AG09309 (cell line): Measurements from ENCODE around the gene CCL11.
"Not testable (repeated sequence)": the region's sequence is repeated elsewhere in the genome, so short reads cannot be mapped to it uniquely, and the experiment has no call there.

Source experiments
- DNase-seq: peaks from one replicate; pipeline ENCODE4 v3.0.0-alpha.2; 2010; ENCODE audit warnings: low read depth
- H3K4me3 ChIP-seq: 2 replicates; pipeline ENCODE4 v1.5.1; 2011; ENCODE audit warnings: mild to moderate bottlenecking, low read depth, low read length, moderate library complexity; ENCODE audit not compliant: control insufficient read depth
- TF ChIP-seq, protein P1 (sequence below): IDR thresholded peaks from 2 replicates; pipeline ENCODE4 v1.5.1; 2011; ENCODE audit warnings: mild to moderate bottlenecking, low read depth, low read length, inconsistent platforms; ENCODE audit not compliant: insufficient read depth, control insufficient read depth; ENCODE audit errors: missing control alignments

Gene CCL11

GRCh38 chr17:34321964-34322363 lies 36.4 kb downstream of the CCL11 start:
- TF ChIP-seq, protein P1, sequence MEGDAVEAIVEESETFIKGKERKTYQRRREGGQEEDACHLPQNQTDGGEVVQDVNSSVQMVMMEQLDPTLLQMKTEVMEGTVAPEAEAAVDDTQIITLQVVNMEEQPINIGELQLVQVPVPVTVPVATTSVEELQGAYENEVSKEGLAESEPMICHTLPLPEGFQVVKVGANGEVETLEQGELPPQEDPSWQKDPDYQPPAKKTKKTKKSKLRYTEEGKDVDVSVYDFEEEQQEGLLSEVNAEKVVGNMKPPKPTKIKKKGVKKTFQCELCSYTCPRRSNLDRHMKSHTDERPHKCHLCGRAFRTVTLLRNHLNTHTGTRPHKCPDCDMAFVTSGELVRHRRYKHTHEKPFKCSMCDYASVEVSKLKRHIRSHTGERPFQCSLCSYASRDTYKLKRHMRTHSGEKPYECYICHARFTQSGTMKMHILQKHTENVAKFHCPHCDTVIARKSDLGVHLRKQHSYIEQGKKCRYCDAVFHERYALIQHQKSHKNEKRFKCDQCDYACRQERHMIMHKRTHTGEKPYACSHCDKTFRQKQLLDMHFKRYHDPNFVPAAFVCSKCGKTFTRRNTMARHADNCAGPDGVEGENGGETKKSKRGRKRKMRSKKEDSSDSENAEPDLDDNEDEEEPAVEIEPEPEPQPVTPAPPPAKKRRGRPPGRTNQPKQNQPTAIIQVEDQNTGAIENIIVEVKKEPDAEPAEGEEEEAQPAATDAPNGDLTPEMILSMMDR: no peak
- H3K4me3 ChIP-seq: no peak overlapping the region
- no peak for DNase-seq

GRCh38 chr17:34327580-34327979 lies 42.0 kb downstream of the CCL11 start:
- not testable (repeated sequence) for DNase-seq, H3K4me3 ChIP-seq

GRCh38 chr17:34337701-34338100 lies 52.2 kb downstream of the CCL11 start:
- no peak for DNase-seq
- H3K4me3 ChIP-seq: no peak overlapping the region
- TF ChIP-seq, protein P1: no peak
